ENCODE data around the gene SEPTIN10.

- TF ChIP-seq CTCF (IDR thresholded peaks at IDR 0.05) (no peak), POLR2A (IDR thresholded peaks at IDR 0.05) (no peak)
Measured at GRCh38 chr2:109493176-109493935, 120.4 kb downstream of the SEPTIN10 start.
